GM23248 (cell line): ENCODE results near the gene HEPHL1.

ENCODE experiments used
- EZH2 ChIP-seq: fragments of 200-600 bp; sonication (generic); IDR thresholded peaks from 2 replicates; pipeline ENCODE4 v1.6.1; 2018; ENCODE audit warnings: antibody characterized with exemption, mild to moderate bottlenecking; ENCODE audit not compliant: insufficient read depth, poor library complexity, severe bottlenecking
- EZH2phosphoT487 ChIP-seq: fragments of 200-600 bp; sonication (generic); IDR thresholded peaks from 2 replicates; pipeline ENCODE4 v1.6.1; 2018; ENCODE audit warnings: antibody characterized with exemption, moderate library complexity, mild to moderate bottlenecking, low read depth; ENCODE audit not compliant: insufficient read depth

- TF ChIP-seq EZH2 (no peak), EZH2phosphoT487 (no peak)
These were observed 34.4 kb upstream of the HEPHL1 start for GRCh38 chr11:93986716-93987115.
